ENCODE data around the gene PSKH1.

The PSKH1 gene

GRCh38 chr16:67977005-67977404, 84.0 kb downstream of the PSKH1 start:
- TF ChIP-seq CTCF (IDR thresholded peaks at IDR 0.05; ENCODE audit: borderline replicate concordance, insufficient read depth, low read depth, low read length), result no peak
- H3K4me3 ChIP-seq (ENCODE audit: low read depth, low read length), result no peak overlapping the region

- H3K4me3 ChIP-seq (ENCODE audit: low read depth, low read length), result no peak overlapping the region
- TF ChIP-seq CTCF (IDR thresholded peaks at IDR 0.05; ENCODE audit: borderline replicate concordance, insufficient read depth, low read depth, low read length), result no peak
Measured at GRCh38 chr16:67977469-67978227, 84.6 kb downstream of the PSKH1 start.
